IMR-90 (cell line): ENCODE results near the gene STX16. TPM values are rescaled to one million over a fixed set of nuclear protein-coding genes. Genes with fewer than 3 reads are reported as not detected.

ENCODE experiments used
- ATAC-seq: fragments of 200-7000 bp; cut with Tn5 transposase; 2 replicates; pipeline ENCODE4 v1.9.1; 2020; ENCODE audit warnings: low read depth, mild to moderate bottlenecking, moderate library complexity
- BruUV-seq: library from RNA; stranded (reverse); fragments of 400-500 nt; replicated peaks from 2 replicates; lab custom pipeline; 2021; lab: Mats Ljungman, UMichigan
- CTCF ChIA-PET: fragments of 300-600 bp; formaldehyde crosslinking; extraction: SDS; loops from one replicate; lab custom pipeline; 2021; ENCODE audit warnings: antibody characterized with exemption; lab: Yijun Ruan, JAX
- POLR2A ChIA-PET: fragments of 300-600 bp; sonication (Branson Sonifier 250); formaldehyde crosslinking; loops from one replicate; lab custom pipeline; 2022; ENCODE audit warnings: antibody characterized with exemption; ENCODE audit not compliant: unreplicated experiment; lab: Charles Lee
- DNase-seq: peaks from one replicate; pipeline ENCODE4 v3.0.0; 2013
- H2AFZ ChIP-seq: replicated peaks from 2 replicates; pipeline ENCODE3; 2013; ENCODE audit warnings: low read length, mild to moderate bottlenecking; ENCODE audit not compliant: poor library complexity
- H2AK5ac ChIP-seq: 2 replicates; pipeline ENCODE4 v1.6.1; 2013; ENCODE audit warnings: low read depth, low read length, inconsistent platforms
- H2AK9ac ChIP-seq: replicated peaks from 2 replicates; pipeline ENCODE3; 2013; ENCODE audit warnings: mild to moderate bottlenecking, low read depth, low read length, moderate library complexity; ENCODE audit not compliant: poor library complexity
- H2BK120ac ChIP-seq: 2 replicates; pipeline ENCODE4 v1.6.1; 2013; ENCODE audit warnings: low read depth, low read length, inconsistent platforms
- H2BK15ac ChIP-seq: 3 replicates; pipeline ENCODE4 v1.6.1; 2013; ENCODE audit warnings: low read depth, low read length, inconsistent platforms
- H2BK20ac ChIP-seq: 2 replicates; pipeline ENCODE4 v1.6.1; 2013; ENCODE audit warnings: low read depth, mild to moderate bottlenecking, inconsistent platforms, low read length, moderate library complexity
- H2BK5ac ChIP-seq: 2 replicates; pipeline ENCODE4 v1.6.1; 2013; ENCODE audit warnings: mild to moderate bottlenecking, low read depth, low read length, inconsistent platforms; ENCODE audit not compliant: poor library complexity, severe bottlenecking
- H3K14ac ChIP-seq: replicated peaks from 2 replicates; pipeline ENCODE4 v1.6.1; 2013; ENCODE audit warnings: low read depth, low read length, inconsistent platforms
- H3K18ac ChIP-seq: 2 replicates; pipeline ENCODE4 v1.6.1; 2013; ENCODE audit warnings: low read depth, low read length, control low read depth
- H3K23ac ChIP-seq: 2 replicates; pipeline ENCODE4 v1.6.1; 2013; ENCODE audit warnings: low read depth, low read length, inconsistent platforms
- H3K27ac ChIP-seq: 2 replicates; pipeline ENCODE4 v1.5.1; 2013; ENCODE audit warnings: mild to moderate bottlenecking, control low read depth, low read length; ENCODE audit not compliant: insufficient read depth
- H3K27me3 ChIP-seq: 2 replicates; pipeline ENCODE4 v1.6.1; 2013; ENCODE audit warnings: low read length; ENCODE audit not compliant: control insufficient read depth, insufficient read depth
- H3K36me3 ChIP-seq: 2 replicates; pipeline ENCODE4 v1.6.1; 2013; ENCODE audit warnings: low read length, mixed read lengths; ENCODE audit not compliant: control insufficient read depth, insufficient read depth
- H3K4ac ChIP-seq: 2 replicates; pipeline ENCODE4 v1.6.1; 2013; ENCODE audit warnings: low read depth, low read length, inconsistent platforms
- H3K4me1 ChIP-seq: 2 replicates; pipeline ENCODE4 v1.6.1; 2013; ENCODE audit warnings: low read length, mixed read lengths; ENCODE audit not compliant: control insufficient read depth, insufficient read depth
- H3K4me2 ChIP-seq: 2 replicates; pipeline ENCODE4 v1.6.1; 2013; ENCODE audit warnings: low read depth, mild to moderate bottlenecking, control low read depth, low read length, moderate library complexity
- H3K4me3 ChIP-seq: 2 replicates; pipeline ENCODE4 v1.5.1; 2013; ENCODE audit warnings: low read depth, mild to moderate bottlenecking, control low read depth, low read length, moderate library complexity; ENCODE audit not compliant: insufficient read depth
- H3K56ac ChIP-seq: 2 replicates; pipeline ENCODE4 v1.6.1; 2013; ENCODE audit warnings: low read length, inconsistent platforms; ENCODE audit not compliant: insufficient read depth; ENCODE audit errors: extremely low read depth
- H3K79me1 ChIP-seq, 2 experiments: 2 replicates each; pipeline ENCODE4 v1.6.1; 2013; ENCODE audit warnings: low read length in 2 of 2, inconsistent platforms in 1 of 2, low read depth in 1 of 2
- H3K9ac ChIP-seq: 2 replicates; pipeline ENCODE4 v1.6.1; 2013; ENCODE audit warnings: low read depth, low read length, control low read depth
- H3K9me1 ChIP-seq: 2 replicates; pipeline ENCODE4 v1.6.1; 2013; ENCODE audit warnings: low read length, inconsistent platforms; ENCODE audit not compliant: insufficient read depth
- H3K9me3 ChIP-seq: 2 replicates; pipeline ENCODE4 v1.6.1; 2013; ENCODE audit warnings: low read length; ENCODE audit not compliant: control insufficient read depth, insufficient read depth
- H4K20me1 ChIP-seq: 2 replicates; pipeline ENCODE4 v1.6.1; 2013; ENCODE audit warnings: low read length, inconsistent platforms; ENCODE audit not compliant: insufficient read depth
- H4K5ac ChIP-seq: 2 replicates; pipeline ENCODE4 v1.6.1; 2013; ENCODE audit warnings: mild to moderate bottlenecking, low read depth, low read length, control low read depth
- H4K8ac ChIP-seq, 2 experiments: 2 replicates each; pipeline ENCODE4 v1.6.1; 2013; ENCODE audit warnings: low read depth in 2 of 2, low read length in 2 of 2, control low read depth in 1 of 2, inconsistent platforms in 1 of 2
- H4K91ac ChIP-seq: 2 replicates; pipeline ENCODE4 v1.6.1; 2013; ENCODE audit warnings: low read depth, low read length, inconsistent platforms; ENCODE audit not compliant: insufficient read depth
- BHLHE40 ChIP-seq: fragments of 150-350 bp; IDR thresholded peaks from 2 replicates; pipeline ENCODE4 v1.6.1; 2016; ENCODE audit warnings: mild to moderate bottlenecking, low read depth, low read length
- CEBPB ChIP-seq: IDR thresholded peaks from 2 replicates; pipeline ENCODE4 v1.6.1; 2012; ENCODE audit warnings: low read depth, low read length, improper control_type of control experiment
- CHD1 ChIP-seq: IDR thresholded peaks from 2 replicates; pipeline ENCODE4 v1.6.1; 2012; ENCODE audit warnings: low read depth, low read length, improper control_type of control experiment
- CTCF ChIP-seq: conservative IDR thresholded peaks from 2 replicates; pipeline ENCODE4 v1.5.1; 2012; ENCODE audit warnings: mild to moderate bottlenecking, low read depth, low read length, improper control_type of control experiment
- ELK1 ChIP-seq: fragments of 150-350 bp; IDR thresholded peaks from 2 replicates; pipeline ENCODE4 v1.6.1; 2016; ENCODE audit warnings: low read depth, mild to moderate bottlenecking, low read length, moderate library complexity, borderline replicate concordance
- FOS ChIP-seq: fragments of 150-350 bp; IDR thresholded peaks from 2 replicates; pipeline ENCODE4 v1.6.1; 2016; ENCODE audit warnings: low read depth, low read length
- MAFK ChIP-seq: IDR thresholded peaks from 2 replicates; pipeline ENCODE4 v1.6.1; 2012; ENCODE audit warnings: low read depth, low read length, improper control_type of control experiment
- MAZ ChIP-seq: IDR thresholded peaks from 2 replicates; pipeline ENCODE4 v1.6.1; 2012; ENCODE audit warnings: low read depth, mild to moderate bottlenecking, low read length, improper control_type of control experiment, moderate library complexity, borderline replicate concordance
- MXI1 ChIP-seq: IDR thresholded peaks from 2 replicates; pipeline ENCODE4 v1.6.1; 2012; ENCODE audit warnings: low read depth, mild to moderate bottlenecking, low read length, moderate library complexity, borderline replicate concordance
- NFE2L2 ChIP-seq: fragments of 150-350 bp; IDR thresholded peaks from 2 replicates; pipeline ENCODE4 v1.6.1; 2016; ENCODE audit warnings: low read depth, mild to moderate bottlenecking, low read length
- POLR2A ChIP-seq: IDR thresholded peaks from 2 replicates; pipeline ENCODE4 v1.6.1; 2012; ENCODE audit warnings: mild to moderate bottlenecking, low read depth, low read length
- RAD21 ChIP-seq: IDR thresholded peaks from 2 replicates; pipeline ENCODE4 v1.6.1; 2012; ENCODE audit warnings: low read length, improper control_type of control experiment
- RCOR1 ChIP-seq: IDR thresholded peaks from 2 replicates; pipeline ENCODE4 v1.6.1; 2012; ENCODE audit warnings: mild to moderate bottlenecking, low read length, improper control_type of control experiment; ENCODE audit not compliant: insufficient replicate concordance
- RFX5 ChIP-seq: IDR thresholded peaks from 2 replicates; pipeline ENCODE4 v1.8.0; 2012; ENCODE audit warnings: low read depth, mild to moderate bottlenecking, low read length, moderate library complexity
- SMC3 ChIP-seq: fragments of 150-350 bp; IDR thresholded peaks from 2 replicates; pipeline ENCODE4 v1.6.1; 2016; ENCODE audit warnings: low read depth, mild to moderate bottlenecking, antibody characterized with exemption, low read length, moderate library complexity
- WGBS, 2 experiments: methylation state at CpG; one replicate each; pipeline versions ENCODE4 v1.1.5 to v1.1.7; 2013; ENCODE audit warnings: missing lambda C conversion rate in 2 of 2; ENCODE audit not compliant: insufficient read length in 1 of 2; ENCODE audit errors: extremely low coverage in 2 of 2; 5-methylcytosine and 5-hydroxymethylcytosine counted together
- dilution Hi-C: fragments of 300-500 bp; cut with HindIII; formaldehyde crosslinking; loops from one replicate; pipeline ENCODE4 v1.14.3; 2018; ENCODE audit warnings: low sequenced_read_pairs; ENCODE audit not compliant: unreplicated experiment
- in situ Hi-C: fragments of 300-500 bp; cut with MboI; formaldehyde crosslinking; loops from 3 replicates; pipeline ENCODE4 v1.14.3; 2019; ENCODE audit warnings: low sequenced_read_pairs, inconsistent platforms, mixed read lengths
- intact Hi-C: fragments of 100-400 bp; cut with micrococcal nuclease; formaldehyde crosslinking; loops from 2 replicates; pipeline ENCODE4 v1.10.0; 2022
- polyA plus RNA-seq, 3 experiments: library from polyadenylated mRNA; depleted of rRNA; stranded (reverse); fragments of >200 nt; gene quantifications; 2 replicates each; pipeline ENCODE4 v1.2.3, GENCODE V29; 2012; ENCODE audit warnings: low replicate concordance in 1 of 3
- total RNA-seq: library from RNA; depleted of rRNA; stranded (reverse); fragments of >200 nt; gene quantifications from 2 replicates; pipeline ENCODE4 v1.2.3, GENCODE V29; 2012
- TF ChIP-seq, protein P1 (sequence below): fragments of 150-350 bp; IDR thresholded peaks from 2 replicates; pipeline ENCODE4 v1.6.1; 2017; ENCODE audit warnings: mild to moderate bottlenecking, antibody characterized with exemption, low read length, low read depth

Gene STX16
- total and polyA plus RNA-seq, 2 of the 4 experiments (the other 2 are of a cell fraction), result 26.9 to 58.2 TPM

GRCh38 chr20:58685988-58686387, 34.9 kb downstream of the STX16 start:
- H2BK5ac ChIP-seq, result no peak overlapping the region
- H4K20me1 ChIP-seq, result no peaks in the 10 kb centered on the region
- no peaks in the 10 kb centered on the region for H3K27me3 ChIP-seq
- peaks cover 8% of the 10 kb centered on the region for H3K4me1 ChIP-seq
- no peak overlapping the region for H3K4me3 ChIP-seq
- H3K9me1 ChIP-seq, result peaks cover 8% of the 10 kb centered on the region
- no peak overlapping the region for H3K27ac ChIP-seq
- no peak overlapping the region for H3K4me2 ChIP-seq
- H4K8ac ChIP-seq, result no peak overlapping the region
- POLR2A ChIA-PET, result no interaction called here
- no peak overlapping the region; the same call in 1 of the 2 replicates for H2AK5ac ChIP-seq
- 100% methylated on average over 2 of the region's 5 CpGs; no CpG with 5 or more reads in 1 of the 2 experiments for WGBS, 2 experiments
- no peak overlapping the region for H3K4ac ChIP-seq
- no peak overlapping the region for H2BK15ac ChIP-seq
- no peaks in the 10 kb centered on the region for H3K9me3 ChIP-seq
- ATAC-seq (no peak), DNase-seq (no peak)
- peaks cover 0 to 7% of the 10 kb centered on the region in 2 experiments; a peak in 2 of 4 replicates for H3K79me1 ChIP-seq
- no peaks in the 10 kb centered on the region for H3K36me3 ChIP-seq
- no peak overlapping the region for H3K56ac ChIP-seq
- H4K91ac ChIP-seq, result no peak overlapping the region
- H3K23ac ChIP-seq, result no peak overlapping the region
- no peak overlapping the region for H3K9ac ChIP-seq
- CTCF ChIA-PET, result no interaction called here
- TF ChIP-seq MXI1 (no peak), CTCF (no peak), CHD1 (no peak), RFX5 (no peak), FOS (no peak), SMC3 (no peak), CEBPB (no peak), RAD21 (no peak), NFE2L2 (no peak), RCOR1 (no peak), MAFK (no peak), MAZ (no peak), BHLHE40 (no peak), ELK1 (no peak), POLR2A (no peak)
- TF ChIP-seq, protein P1, sequence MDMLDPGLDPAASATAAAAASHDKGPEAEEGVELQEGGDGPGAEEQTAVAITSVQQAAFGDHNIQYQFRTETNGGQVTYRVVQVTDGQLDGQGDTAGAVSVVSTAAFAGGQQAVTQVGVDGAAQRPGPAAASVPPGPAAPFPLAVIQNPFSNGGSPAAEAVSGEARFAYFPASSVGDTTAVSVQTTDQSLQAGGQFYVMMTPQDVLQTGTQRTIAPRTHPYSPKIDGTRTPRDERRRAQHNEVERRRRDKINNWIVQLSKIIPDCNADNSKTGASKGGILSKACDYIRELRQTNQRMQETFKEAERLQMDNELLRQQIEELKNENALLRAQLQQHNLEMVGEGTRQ, result no peak
- H3K14ac ChIP-seq, result no peak overlapping the region
- no peak overlapping the region for H2AK9ac ChIP-seq
- in situ Hi-C loops (no loop called here), intact Hi-C loops (no loop called here), dilution Hi-C loops (no loop called here)
- no peak overlapping the region for H2AFZ ChIP-seq
- no peak overlapping the region for H2BK120ac ChIP-seq
- BruUV-seq, result no TSS peak
- H2BK20ac ChIP-seq, result no peak overlapping the region
- H3K18ac ChIP-seq, result no peak overlapping the region
- no peak overlapping the region for H4K5ac ChIP-seq
